PC-9 (cell line): Measurements from ENCODE around the gene SRSF4.

Source experiments
- EZH2 ChIP-seq: fragments of 200-600 bp; sonication (generic); IDR thresholded peaks from 2 replicates; pipeline ENCODE4 v1.8.0; 2017; ENCODE audit warnings: antibody characterized with exemption, low read depth
- TF ChIP-seq, protein P1 (sequence below): fragments of 200-600 bp; sonication (generic); conservative IDR thresholded peaks from 2 replicates; pipeline ENCODE4 v1.6.1; 2017; ENCODE audit warnings: mixed run types, antibody characterized with exemption, mild to moderate bottlenecking, moderate library complexity

DNA sequence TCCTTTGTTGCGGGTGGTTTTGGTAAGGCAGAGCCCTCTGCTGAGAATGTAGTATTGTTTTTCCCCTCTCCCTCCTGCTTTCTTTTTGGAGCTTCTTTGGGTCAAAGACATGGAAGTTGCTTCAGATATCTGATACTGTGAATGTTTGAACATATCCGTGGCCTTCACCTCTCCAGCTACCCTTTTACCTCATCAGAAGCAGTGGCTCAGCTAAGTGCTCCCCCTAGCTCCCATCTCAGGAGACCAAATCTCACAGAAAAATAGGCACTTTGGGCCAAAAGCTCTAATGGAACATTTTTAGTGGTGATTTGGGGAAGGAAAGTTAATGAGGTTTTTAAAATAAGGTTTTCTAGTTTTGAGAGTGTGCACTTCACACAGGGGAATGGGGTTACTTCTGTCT, 64.3 kb downstream of the SRSF4 start:
- TF ChIP-seq, protein P1, sequence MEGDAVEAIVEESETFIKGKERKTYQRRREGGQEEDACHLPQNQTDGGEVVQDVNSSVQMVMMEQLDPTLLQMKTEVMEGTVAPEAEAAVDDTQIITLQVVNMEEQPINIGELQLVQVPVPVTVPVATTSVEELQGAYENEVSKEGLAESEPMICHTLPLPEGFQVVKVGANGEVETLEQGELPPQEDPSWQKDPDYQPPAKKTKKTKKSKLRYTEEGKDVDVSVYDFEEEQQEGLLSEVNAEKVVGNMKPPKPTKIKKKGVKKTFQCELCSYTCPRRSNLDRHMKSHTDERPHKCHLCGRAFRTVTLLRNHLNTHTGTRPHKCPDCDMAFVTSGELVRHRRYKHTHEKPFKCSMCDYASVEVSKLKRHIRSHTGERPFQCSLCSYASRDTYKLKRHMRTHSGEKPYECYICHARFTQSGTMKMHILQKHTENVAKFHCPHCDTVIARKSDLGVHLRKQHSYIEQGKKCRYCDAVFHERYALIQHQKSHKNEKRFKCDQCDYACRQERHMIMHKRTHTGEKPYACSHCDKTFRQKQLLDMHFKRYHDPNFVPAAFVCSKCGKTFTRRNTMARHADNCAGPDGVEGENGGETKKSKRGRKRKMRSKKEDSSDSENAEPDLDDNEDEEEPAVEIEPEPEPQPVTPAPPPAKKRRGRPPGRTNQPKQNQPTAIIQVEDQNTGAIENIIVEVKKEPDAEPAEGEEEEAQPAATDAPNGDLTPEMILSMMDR = no peak
- no peak for TF ChIP-seq EZH2
